Right forelimb (tissue), 1 donor: ENCODE data around the gene KIF22.
"Not testable (repeated sequence)": the region's sequence is repeated elsewhere in the genome, so short reads cannot be mapped to it uniquely, and the experiment has no call there.

Source experiments
- DNase-seq: peaks from one replicate; pipeline ENCODE4 v3.0.0-alpha.2; 2018

KIF22 gene

DNA sequence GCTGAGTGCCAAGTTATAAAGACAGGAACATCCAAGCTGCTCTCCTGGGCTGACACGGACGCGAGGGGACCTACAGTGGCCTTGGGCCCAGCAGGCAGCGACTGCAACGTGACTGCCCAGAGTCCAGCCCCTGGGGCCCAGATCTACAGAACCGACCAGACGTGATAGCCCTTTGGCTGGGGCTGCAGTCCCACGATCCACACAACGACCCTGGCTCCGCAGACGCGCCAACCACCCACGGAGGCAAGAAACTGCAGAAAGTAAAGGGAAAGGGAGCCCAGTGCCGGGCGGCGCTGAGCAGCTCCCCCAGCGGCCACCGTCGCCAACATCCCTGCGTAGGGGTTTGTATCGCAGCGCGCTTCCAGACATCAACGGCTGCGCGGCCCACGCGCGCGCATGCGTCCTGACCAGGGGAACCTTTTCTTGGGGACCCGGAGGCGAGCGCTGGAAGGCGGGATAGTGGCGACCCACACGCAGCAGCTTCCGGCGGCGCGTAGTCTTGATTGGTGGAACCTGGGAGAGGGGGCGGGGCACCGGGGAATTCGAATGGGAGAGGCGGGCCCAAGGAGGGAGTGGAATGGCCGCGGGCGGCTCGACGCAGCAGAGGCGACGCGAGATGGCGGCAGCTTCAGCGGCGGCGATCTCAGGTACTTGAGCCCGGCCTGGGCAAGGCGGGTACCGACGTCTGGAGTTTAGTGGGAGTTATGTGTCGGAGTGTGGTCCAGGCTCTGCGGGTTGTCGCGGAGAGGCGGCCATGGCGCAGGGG is at the start of gene KIF22:
KIF22 (plus strand) TSS at position 569 of the 766 bp plus-strand sequence; CDS start at position 578, 9 bp downstream.
- peak; percentile 99 for DNase-seq

- DNase-seq: no peak
Observed at GRCh38 chr16:29742683-29743275, 47.8 kb upstream of the KIF22 start.

DNA sequence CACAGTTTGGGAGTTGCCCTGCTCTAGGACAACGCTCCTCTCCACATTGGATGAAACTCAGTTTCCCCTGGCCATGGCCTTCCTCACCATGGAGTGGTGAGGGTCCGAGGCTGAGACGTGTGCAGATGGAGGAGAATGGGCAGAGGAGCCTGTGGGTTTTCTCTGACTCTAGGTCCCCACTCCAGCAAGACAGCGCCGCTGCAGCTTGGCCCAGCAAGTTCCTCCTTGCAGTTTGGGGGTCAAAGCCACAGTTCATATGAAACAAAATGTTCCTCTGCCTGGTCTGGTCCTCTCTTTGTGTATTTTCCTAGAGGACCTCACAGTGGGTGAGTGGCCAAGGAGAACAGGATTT is 47.1 kb upstream of the KIF22 start:
- no peak for DNase-seq

DNA sequence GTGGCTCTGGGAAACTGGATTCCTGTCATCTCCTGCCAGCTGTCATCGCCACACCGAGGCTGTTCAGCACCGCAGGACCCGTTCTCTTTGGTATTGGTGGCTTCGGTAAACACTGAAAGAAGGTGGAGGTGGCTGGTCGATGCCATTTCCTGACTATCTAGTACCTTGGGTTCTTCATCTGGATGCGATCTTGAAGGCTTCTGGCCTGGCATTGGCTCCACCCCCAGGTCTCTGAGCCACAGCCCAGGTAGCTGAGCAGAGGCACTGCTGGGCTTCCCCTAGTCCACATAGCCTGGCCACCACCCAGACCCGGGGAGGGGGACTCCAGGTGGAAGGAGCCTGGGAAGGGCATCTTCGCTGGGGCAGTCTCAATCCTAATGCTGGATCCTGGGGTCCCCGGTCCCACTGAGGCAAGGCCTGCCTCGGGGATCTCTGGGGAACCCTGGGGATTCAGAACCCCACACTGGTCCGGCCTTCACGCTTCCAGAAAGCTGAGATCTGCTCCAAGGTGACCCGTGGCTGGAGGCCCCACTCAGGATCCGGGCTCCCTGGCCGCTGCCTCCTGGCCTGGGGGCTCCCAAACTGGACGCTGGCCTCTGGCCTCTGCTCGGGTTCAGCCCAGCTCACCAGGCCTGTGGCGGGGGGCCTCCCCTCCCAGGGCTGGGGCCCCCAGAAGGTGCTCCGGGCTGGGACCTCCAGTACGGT is 46.6 kb upstream of the KIF22 start:
- no peak for DNase-seq

GRCh38 chr16:29744541-29745101 is 45.9 kb upstream of the KIF22 start:
- DNase-seq: no peak

GRCh38 chr16:29745121-29745852 is 45.3 kb upstream of the KIF22 start:
- DNase-seq: no peak

- DNase-seq: peak; percentile 51
Observed at GRCh38 chr16:29745853-29746345, 44.7 kb upstream of the KIF22 start, which contains the start of gene C16orf54. Gene C16orf54 (minus strand): TSS chr16:29745990. CDS start chr16:29744951, 1,039 bp downstream.

- DNase-seq: not testable (repeated sequence)
Observed at GRCh38 chr16:29746518-29746917, 44.0 kb upstream of the KIF22 start.

DNA sequence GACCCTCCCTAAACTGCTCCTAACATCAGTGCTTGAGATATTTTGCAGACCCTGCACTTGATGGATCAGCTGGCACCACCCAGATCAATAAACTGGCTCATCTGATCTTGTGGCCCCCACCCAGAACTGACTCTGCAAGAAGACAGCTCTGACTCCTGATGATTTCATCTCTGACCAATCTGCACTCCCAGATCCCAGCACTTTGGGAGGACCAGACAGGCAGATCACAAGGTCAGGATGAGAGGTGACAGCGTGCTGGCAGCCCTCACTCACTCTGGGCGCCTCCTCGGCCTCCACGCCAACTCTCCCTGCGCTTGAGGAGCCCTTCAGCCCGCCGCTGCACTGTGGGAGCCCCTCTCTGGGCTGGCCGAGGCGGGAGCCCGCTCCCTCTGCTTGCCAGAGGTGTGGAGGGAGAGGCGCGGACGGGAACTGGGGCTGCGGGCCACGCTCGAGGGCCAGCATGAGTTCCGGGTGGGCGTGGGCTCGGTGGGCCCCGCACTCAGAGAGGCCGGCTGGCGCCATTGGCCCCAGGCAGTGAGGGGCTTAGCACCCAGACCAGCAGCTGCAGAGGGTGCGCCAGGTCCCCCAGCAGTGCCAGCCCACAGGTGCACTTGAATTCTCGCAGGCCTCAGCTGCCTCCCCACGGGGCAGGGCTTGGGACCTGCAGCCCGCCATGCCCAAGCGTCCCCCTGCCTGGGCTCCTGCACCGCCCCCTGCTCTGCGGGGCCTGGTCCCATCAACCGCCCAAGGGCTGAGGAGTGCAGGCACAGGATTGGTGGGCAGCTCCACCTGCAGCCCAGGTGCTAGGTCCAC is 42.4 kb upstream of the KIF22 start:
- DNase-seq: no peak

- DNase-seq: not testable (repeated sequence)
Observed at GRCh38 chr16:29748760-29749149, 41.8 kb upstream of the KIF22 start.

GRCh38 chr16:29753516-29753915 is 37.0 kb upstream of the KIF22 start:
- DNase-seq: no peak

- DNase-seq: no peak
Observed at GRCh38 chr16:29756654-29757053, 33.9 kb upstream of the KIF22 start.

DNA sequence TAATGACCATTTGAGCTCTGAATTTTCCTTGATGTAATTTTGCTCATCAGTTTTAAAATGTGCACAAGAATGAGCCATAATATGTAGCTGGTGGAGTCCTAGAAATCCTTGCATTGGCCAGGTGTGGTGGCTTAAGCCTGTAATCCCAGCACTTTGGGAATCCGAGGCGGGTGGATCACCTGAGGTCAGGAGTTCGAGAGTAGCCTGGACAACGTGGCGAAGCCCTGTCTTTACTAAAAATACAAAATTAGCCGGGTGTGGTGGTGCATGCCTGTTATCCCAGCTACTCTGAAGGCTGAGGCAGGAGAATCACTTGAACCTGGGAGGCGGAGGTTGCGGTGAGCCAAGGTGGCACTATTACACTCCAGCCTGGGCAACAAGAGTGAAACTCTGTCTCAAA is 33.5 kb upstream of the KIF22 start:
- not testable (repeated sequence) for DNase-seq

- DNase-seq: no peak
Observed at GRCh38 chr16:29757950-29758466, 32.5 kb upstream of the KIF22 start.

GRCh38 chr16:29760567-29761279 is 29.8 kb upstream of the KIF22 start:
- no peak for DNase-seq

- DNase-seq: not testable (repeated sequence)
Observed at GRCh38 chr16:29761280-29761651, 29.3 kb upstream of the KIF22 start.

DNA sequence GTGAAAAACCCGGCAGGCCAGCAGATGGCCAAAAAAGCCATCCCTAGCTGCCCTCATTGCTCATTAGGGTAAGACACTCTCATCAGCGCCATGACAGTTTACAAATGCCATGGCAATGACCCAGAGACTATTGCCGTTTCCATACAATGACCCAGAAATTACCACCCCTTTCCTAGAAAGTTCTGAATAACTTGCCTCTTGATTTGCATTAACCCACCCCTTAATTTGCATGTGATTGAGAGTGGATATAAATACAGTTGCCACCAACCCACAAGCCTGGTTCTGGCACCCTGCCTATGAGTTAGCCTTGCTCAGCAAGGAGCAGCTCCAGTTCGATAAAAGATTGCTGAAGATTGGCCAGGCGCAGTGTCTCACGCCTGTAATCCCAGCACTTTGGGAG is 28.7 kb upstream of the KIF22 start:
- no peak for DNase-seq

DNA sequence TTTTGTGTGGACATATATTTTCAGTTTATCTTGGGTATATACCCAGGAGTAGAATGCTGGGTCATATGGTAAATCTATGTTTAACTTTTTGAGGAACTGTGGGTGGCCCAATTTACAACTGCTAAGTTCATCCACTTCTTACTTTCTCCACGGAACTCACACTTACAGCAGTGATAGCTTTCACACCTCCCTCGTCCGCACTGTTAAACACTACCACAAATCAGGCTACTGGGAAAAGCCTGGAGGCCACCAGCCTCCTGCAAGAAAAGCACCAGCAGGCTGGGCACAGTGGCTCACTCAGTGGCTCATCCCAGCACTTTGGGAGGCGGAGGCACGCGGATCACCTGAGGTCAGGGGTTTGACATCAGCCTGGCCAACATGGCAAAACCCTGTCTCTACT is 27.2 kb upstream of the KIF22 start:
- DNase-seq: no peak

DNA sequence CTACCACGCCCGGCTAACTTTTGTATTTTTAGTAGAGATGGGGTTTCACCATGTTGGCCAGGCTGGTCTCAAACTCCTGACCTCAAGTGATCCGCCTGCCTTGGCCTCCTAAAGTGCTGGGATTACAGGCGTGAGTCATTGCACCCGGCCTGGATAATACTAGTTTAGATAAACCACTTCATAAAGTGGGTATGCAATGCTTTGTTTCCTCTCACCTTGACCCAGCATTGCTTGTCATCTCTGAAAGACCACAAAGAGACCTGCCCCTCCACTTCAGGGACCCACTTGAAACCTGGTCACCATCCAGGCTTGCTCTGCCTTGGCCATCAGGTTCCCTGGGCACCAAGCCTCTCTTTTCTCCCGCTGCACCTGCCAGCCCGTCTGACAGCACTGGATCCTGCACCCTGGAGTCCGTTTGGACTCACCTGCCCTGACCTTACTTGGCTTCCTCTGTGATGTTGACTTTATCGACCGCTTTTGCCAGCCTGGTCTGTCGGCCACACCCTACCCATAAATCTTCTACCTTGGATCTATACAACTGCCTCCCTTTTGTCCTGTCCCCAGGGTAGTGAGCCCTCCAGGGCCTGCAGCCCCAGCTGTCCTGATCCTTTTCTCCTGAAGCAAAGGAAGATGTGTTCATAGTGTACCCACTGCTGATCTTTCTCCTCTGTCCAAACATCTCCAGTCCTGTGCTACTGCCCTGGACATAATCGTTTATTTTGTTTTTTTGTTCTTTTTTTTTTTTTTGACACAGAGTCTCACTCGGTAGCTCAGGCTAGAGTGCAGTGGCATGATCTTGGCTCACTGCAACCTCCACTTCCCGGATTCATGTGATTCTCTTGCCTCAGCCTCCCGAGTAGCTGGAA is 25.2 kb upstream of the KIF22 start:
- DNase-seq: no peak

- DNase-seq: no peak
Observed at GRCh38 chr16:29766571-29766970, 24.0 kb upstream of the KIF22 start.
